Panc1 (cell line): ENCODE measurements around the gene ADARB2. TPM values are rescaled to one million over a fixed set of nuclear protein-coding genes. Genes with fewer than 3 reads are reported as not detected.

ENCODE experiments used
- ATAC-seq: fragments of 200-7000 bp; cut with Tn5 transposase; 2 replicates; pipeline ENCODE4 v1.9.1; 2020; ENCODE audit warnings: mild to moderate bottlenecking, moderate library complexity
- BruUV-seq: library from RNA; stranded (reverse); fragments of 400-500 nt; replicated peaks from 2 replicates; lab custom pipeline; 2021; lab: Mats Ljungman, UMichigan
- CTCF ChIA-PET: fragments of 300-600 bp; sonication (Branson Sonifier 250); formaldehyde crosslinking; loops from one replicate; lab custom pipeline; 2022; ENCODE audit warnings: antibody characterized with exemption; lab: Charles Lee
- POLR2A ChIA-PET: fragments of 300-600 bp; sonication (Branson Sonifier 250); formaldehyde crosslinking; loops from one replicate; lab custom pipeline; 2022; ENCODE audit warnings: antibody characterized with exemption; lab: Charles Lee
- DNase-seq: peaks from one replicate; pipeline ENCODE4 v3.0.0-alpha.2; 2010; ENCODE audit warnings: low read depth, low spot score
- H3K27ac ChIP-seq: 2 replicates; pipeline ENCODE4 v1.5.1; 2011; ENCODE audit warnings: mild to moderate bottlenecking, low read length, inconsistent platforms
- H3K27me3 ChIP-seq: fragments of 200-500 bp; sonication (Bioruptor generic); 2 replicates; pipeline ENCODE4 v1.6.0; 2014; ENCODE audit warnings: low read length, inconsistent platforms; ENCODE audit not compliant: control insufficient read depth, insufficient read depth
- H3K36me3 ChIP-seq: fragments of 200-500 bp; sonication (Bioruptor generic); 2 replicates; pipeline ENCODE4 v1.5.1; 2014; ENCODE audit warnings: inconsistent platforms, mild to moderate bottlenecking, low read length, moderate library complexity; ENCODE audit not compliant: control insufficient read depth, insufficient read depth
- H3K4me1 ChIP-seq: 2 replicates; pipeline ENCODE4 v1.5.1; 2011; ENCODE audit warnings: inconsistent platforms, mild to moderate bottlenecking, low read length, moderate library complexity; ENCODE audit not compliant: control insufficient read depth, insufficient read depth
- H3K4me3 ChIP-seq, 2 experiments: 2 replicates each; pipeline ENCODE4 v1.5.1; 2011 to 2012; ENCODE audit warnings: low read depth in 2 of 2, low read length in 2 of 2, mild to moderate bottlenecking in 2 of 2, inconsistent platforms in 1 of 2, moderate library complexity in 1 of 2
- H3K9me3 ChIP-seq: fragments of 200-500 bp; sonication (Bioruptor generic); 2 replicates; pipeline ENCODE4 v1.5.1; 2014; ENCODE audit warnings: low read depth, mild to moderate bottlenecking, inconsistent platforms, low read length, moderate library complexity; ENCODE audit not compliant: control insufficient read depth, insufficient read depth
- CTCF ChIP-seq: fragments of 450-650 bp; IDR thresholded peaks from 2 replicates; pipeline ENCODE4 v1.5.1; 2017; ENCODE audit warnings: mild to moderate bottlenecking
- POLR2AphosphoS5 ChIP-seq: IDR thresholded peaks from 2 replicates; pipeline ENCODE4 v1.6.1; 2012; ENCODE audit warnings: mild to moderate bottlenecking, low read depth, low read length, moderate library complexity
- SIN3A ChIP-seq: IDR thresholded peaks from 2 replicates; pipeline ENCODE4 v1.6.1; 2012; ENCODE audit warnings: low read depth, mild to moderate bottlenecking, low read length, moderate library complexity, borderline replicate concordance; ENCODE audit not compliant: insufficient read depth
- TCF7L2 ChIP-seq: IDR thresholded peaks from 2 replicates; pipeline ENCODE4 v1.6.1; 2011; ENCODE audit warnings: mild to moderate bottlenecking, low read depth, low read length, inconsistent platforms
- in situ Hi-C: cut with HindIII; loops from 2 replicates; pipeline ENCODE4 v1.10.0; 2016; ENCODE audit warnings: low sequenced_read_pairs, low pct_unique_long_range_greater_than_20kb
- intact Hi-C: fragments of 100-400 bp; cut with micrococcal nuclease; formaldehyde crosslinking; loops from one replicate; pipeline ENCODE4 v1.10.0; 2022; ENCODE audit not compliant: unreplicated experiment
- total RNA-seq: library from RNA; stranded (reverse); gene quantifications from one replicate; pipeline ENCODE4 v1.2.1, GENCODE V29; 2021; ENCODE audit not compliant: unreplicated experiment
- TF ChIP-seq, protein P1 (sequence below), 2 experiments: IDR thresholded peaks; 2 replicates each; pipeline ENCODE4 v1.6.1; 2011 to 2012; ENCODE audit warnings: low read depth in 2 of 2, control low read depth in 1 of 2, low read length in 1 of 2, mild to moderate bottlenecking in 1 of 2, moderate library complexity in 1 of 2; ENCODE audit not compliant: insufficient read depth in 1 of 2

Gene ADARB2
- total RNA-seq, 1 experiment from 2014 or later = 0.31 TPM

- Histone ChIP-seq H3K27me3 (no peaks in the 10 kb centered on the region; the same call in 1 of the 2 replicates), H3K4me1 (no peaks in the 10 kb centered on the region), H3K27ac (no peak overlapping the region), H3K4me3 (no peak overlapping the region), H3K9me3 (no peaks in the 10 kb centered on the region), H3K36me3 (no peaks in the 10 kb centered on the region)
- BruUV-seq = no TSS peak
- ATAC-seq = no peak
- intact Hi-C loops (no loop called here), in situ Hi-C loops (no loop called here)
- ChIA-PET CTCF (no interaction called here), POLR2A (no interaction called here)
- DNase-seq = no peak
- TF ChIP-seq CTCF (no peak), TCF7L2 (no peak), SIN3A (no peak), POLR2AphosphoS5 (no peak)
- TF ChIP-seq, protein P1, sequence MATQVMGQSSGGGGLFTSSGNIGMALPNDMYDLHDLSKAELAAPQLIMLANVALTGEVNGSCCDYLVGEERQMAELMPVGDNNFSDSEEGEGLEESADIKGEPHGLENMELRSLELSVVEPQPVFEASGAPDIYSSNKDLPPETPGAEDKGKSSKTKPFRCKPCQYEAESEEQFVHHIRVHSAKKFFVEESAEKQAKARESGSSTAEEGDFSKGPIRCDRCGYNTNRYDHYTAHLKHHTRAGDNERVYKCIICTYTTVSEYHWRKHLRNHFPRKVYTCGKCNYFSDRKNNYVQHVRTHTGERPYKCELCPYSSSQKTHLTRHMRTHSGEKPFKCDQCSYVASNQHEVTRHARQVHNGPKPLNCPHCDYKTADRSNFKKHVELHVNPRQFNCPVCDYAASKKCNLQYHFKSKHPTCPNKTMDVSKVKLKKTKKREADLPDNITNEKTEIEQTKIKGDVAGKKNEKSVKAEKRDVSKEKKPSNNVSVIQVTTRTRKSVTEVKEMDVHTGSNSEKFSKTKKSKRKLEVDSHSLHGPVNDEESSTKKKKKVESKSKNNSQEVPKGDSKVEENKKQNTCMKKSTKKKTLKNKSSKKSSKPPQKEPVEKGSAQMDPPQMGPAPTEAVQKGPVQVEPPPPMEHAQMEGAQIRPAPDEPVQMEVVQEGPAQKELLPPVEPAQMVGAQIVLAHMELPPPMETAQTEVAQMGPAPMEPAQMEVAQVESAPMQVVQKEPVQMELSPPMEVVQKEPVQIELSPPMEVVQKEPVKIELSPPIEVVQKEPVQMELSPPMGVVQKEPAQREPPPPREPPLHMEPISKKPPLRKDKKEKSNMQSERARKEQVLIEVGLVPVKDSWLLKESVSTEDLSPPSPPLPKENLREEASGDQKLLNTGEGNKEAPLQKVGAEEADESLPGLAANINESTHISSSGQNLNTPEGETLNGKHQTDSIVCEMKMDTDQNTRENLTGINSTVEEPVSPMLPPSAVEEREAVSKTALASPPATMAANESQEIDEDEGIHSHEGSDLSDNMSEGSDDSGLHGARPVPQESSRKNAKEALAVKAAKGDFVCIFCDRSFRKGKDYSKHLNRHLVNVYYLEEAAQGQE (IDR thresholded peaks at IDR 0.05; ENCODE audit: insufficient read depth in 1 of 2, low read depth in 2 of 2, low read length in 1 of 2) = no peak
Measured at GRCh38 chr10:1558906-1559305, 178.4 kb downstream of the ADARB2 start.

GRCh38 chr10:1557081-1557480, 180.2 kb downstream of the ADARB2 start:
- POLR2A ChIA-PET = no interaction called here
- TF ChIP-seq TCF7L2 = no peak
- TF ChIP-seq SIN3A = no peak
- no peak for TF ChIP-seq CTCF
- TF ChIP-seq POLR2AphosphoS5 = no peak
- TF ChIP-seq, protein P1 (IDR thresholded peaks at IDR 0.05; ENCODE audit: insufficient read depth in 1 of 2, low read depth in 2 of 2, low read length in 1 of 2) = no peak
- CTCF ChIA-PET = no interaction called here
- DNase-seq (no peak), ATAC-seq (no peak)
- Histone ChIP-seq H3K27me3 (no peaks in the 10 kb centered on the region; the same call in 1 of the 2 replicates), H3K36me3 (no peaks in the 10 kb centered on the region), H3K9me3 (no peaks in the 10 kb centered on the region), H3K4me3 (no peak overlapping the region), H3K27ac (no peak overlapping the region), H3K4me1 (no peaks in the 10 kb centered on the region)
- no TSS peak for BruUV-seq
- in situ Hi-C loops = no loop called here
- intact Hi-C loops = no loop called here
